Neural crest cell (in vitro differentiated cells): ENCODE data around the gene NMNAT3. TPM values are rescaled to one million over a fixed set of nuclear protein-coding genes. Genes with fewer than 3 reads are reported as not detected.

Source experiments
- DNase-seq: peaks from one replicate; pipeline ENCODE4 v3.0.0; 2021; ENCODE audit warnings: low read depth, mixed read lengths, low spot score
- H3K27ac Mint-ChIP-seq: one replicate; pipeline ENCODE4 v1.8.0; 2021; ENCODE audit warnings: mild to moderate bottlenecking, mixed read lengths; ENCODE audit not compliant: unreplicated experiment
- H3K27me3 Mint-ChIP-seq: 2 replicates; pipeline ENCODE4 v1.8.0; 2021; ENCODE audit warnings: low read depth, mild to moderate bottlenecking, mixed read lengths
- H3K36me3 Mint-ChIP-seq: 2 replicates; pipeline ENCODE4 v1.8.0; 2021; ENCODE audit warnings: low read depth, mild to moderate bottlenecking, mixed read lengths
- H3K4me1 Mint-ChIP-seq: 2 replicates; pipeline ENCODE4 v1.8.0; 2021; ENCODE audit warnings: mixed read lengths
- H3K4me3 Mint-ChIP-seq: one replicate; pipeline ENCODE4 v1.8.0; 2021; ENCODE audit warnings: mild to moderate bottlenecking, mixed read lengths
- H3K9me3 Mint-ChIP-seq: 2 replicates; pipeline ENCODE4 v1.8.0; 2021; ENCODE audit warnings: mixed read lengths
- CTCF ChIP-seq: fragments of 200-600 bp; sonication (generic); conservative IDR thresholded peaks from 2 replicates; pipeline ENCODE4 v1.5.0; 2021; ENCODE audit warnings: antibody characterized with exemption, mild to moderate bottlenecking
- total RNA-seq: library from RNA; stranded (reverse); gene quantifications from 2 replicates; pipeline ENCODE4 v1.2.1, GENCODE V29; 2021

Gene NMNAT3
- total RNA-seq, 1 donor from 2014 or later, result 2.5 TPM

DNA sequence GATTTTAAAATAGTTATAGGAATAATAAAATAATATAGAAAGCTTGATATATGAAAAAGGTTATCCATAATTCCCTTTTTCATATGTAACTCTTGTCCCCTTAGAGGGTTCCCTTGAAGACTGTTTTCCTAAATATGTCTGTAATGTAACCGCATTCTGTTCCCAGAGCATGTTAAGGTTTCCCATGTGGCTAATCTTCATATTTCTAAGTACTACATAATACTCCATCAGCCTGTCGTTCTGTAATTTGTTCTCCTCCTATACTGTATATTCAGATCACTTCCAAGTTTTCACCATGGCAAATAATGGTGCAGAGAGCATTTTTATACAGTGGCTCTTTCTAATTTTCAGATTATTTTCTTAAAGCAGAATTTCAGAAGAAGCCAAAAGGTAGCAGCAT, 6.7 kb downstream of the NMNAT3 start:
- Mint-ChIP-seq H3K27ac (no peak overlapping the region), H3K27me3 (peaks cover 14% of the 10 kb centered on the region), H3K9me3 (no peaks in the 10 kb centered on the region), H3K4me3 (no peak overlapping the region), H3K36me3 (no peaks in the 10 kb centered on the region), H3K4me1 (peaks cover 9% of the 10 kb centered on the region)
- DNase-seq, result no peak
- no peak for TF ChIP-seq CTCF

- Mint-ChIP-seq H3K9me3 (no peaks in the 10 kb centered on the region), H3K27ac (no peak overlapping the region), H3K4me3 (no peak overlapping the region), H3K4me1 (peaks cover 4% of the 10 kb centered on the region), H3K36me3 (no peaks in the 10 kb centered on the region), H3K27me3 (peaks cover 6% of the 10 kb centered on the region)
- no peak for TF ChIP-seq CTCF
- no peak for DNase-seq
Measured at GRCh38 chr3:139670196-139670595, 7.6 kb downstream of the NMNAT3 start.

GRCh38 chr3:139668332-139668731, 9.4 kb downstream of the NMNAT3 start:
- no peak for TF ChIP-seq CTCF
- no peak for DNase-seq
- Mint-ChIP-seq H3K27ac (no peak overlapping the region), H3K27me3 (peaks cover 2% of the 10 kb centered on the region), H3K4me1 (no peaks in the 10 kb centered on the region), H3K36me3 (no peaks in the 10 kb centered on the region), H3K9me3 (no peaks in the 10 kb centered on the region), H3K4me3 (no peak overlapping the region)

GRCh38 chr3:139664958-139665357, 12.8 kb downstream of the NMNAT3 start:
- TF ChIP-seq CTCF, result no peak
- Mint-ChIP-seq H3K27ac (no peak overlapping the region), H3K36me3 (no peaks in the 10 kb centered on the region), H3K4me1 (no peaks in the 10 kb centered on the region), H3K4me3 (no peak overlapping the region), H3K9me3 (no peaks in the 10 kb centered on the region), H3K27me3 (no peaks in the 10 kb centered on the region)
- no peak for DNase-seq

GRCh38 chr3:139660269-139660668, 17.5 kb downstream of the NMNAT3 start:
- TF ChIP-seq CTCF, result no peak
- Mint-ChIP-seq H3K27me3 (no peaks in the 10 kb centered on the region), H3K27ac (no peak overlapping the region), H3K36me3 (no peaks in the 10 kb centered on the region), H3K4me3 (no peak overlapping the region), H3K4me1 (no peaks in the 10 kb centered on the region), H3K9me3 (no peaks in the 10 kb centered on the region)
- DNase-seq, result no peak

DNA sequence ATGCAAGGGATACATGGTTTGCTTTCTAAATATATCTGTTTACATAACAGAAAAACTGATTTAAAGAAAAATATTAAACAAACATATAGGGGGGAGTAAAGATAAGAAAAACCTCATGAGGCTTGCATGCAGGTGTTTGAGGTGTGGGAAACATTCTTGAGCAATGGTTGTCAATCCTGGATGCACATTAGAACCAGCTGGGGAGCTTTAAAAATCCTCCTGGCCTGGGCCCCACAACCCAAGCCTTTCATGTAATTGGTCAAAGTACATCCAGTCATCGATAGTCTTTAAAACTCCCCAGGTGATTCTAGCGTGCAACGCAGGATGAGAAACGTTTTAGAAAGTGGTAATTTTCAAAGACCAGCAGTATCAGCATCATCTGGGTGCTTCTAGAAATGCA, 18.3 kb downstream of the NMNAT3 start:
- H3K27ac Mint-ChIP-seq, result no peak overlapping the region
- H3K4me3 Mint-ChIP-seq, result no peak overlapping the region

More for the DNA sequence above, 18.3 kb downstream of the NMNAT3 start:
- H3K36me3 Mint-ChIP-seq, result no peaks in the 10 kb centered on the region
- no peaks in the 10 kb centered on the region for H3K4me1 Mint-ChIP-seq
- DNase-seq, result no peak
- no peak for TF ChIP-seq CTCF
- H3K9me3 Mint-ChIP-seq, result no peaks in the 10 kb centered on the region
- no peaks in the 10 kb centered on the region for H3K27me3 Mint-ChIP-seq
